Activated CD4-positive, alpha-beta memory T cell treated with anti-CD3 and anti-CD28 coated beads, Interleukin-2, amount 10 ng/mL, durations not matched to agents 7 days and 5 days (primary cell): ENCODE results near the gene POU5F1. TPM values are rescaled to one million over a fixed set of nuclear protein-coding genes. Genes with fewer than 3 reads are reported as not detected.

ENCODE experiments used
- CTCF ChIA-PET: fragments of 350-600 bp; sonication (Branson Sonifier 250); formaldehyde crosslinking; loops from one replicate; lab custom pipeline; 2021; ENCODE audit warnings: antibody characterized with exemption, inconsistent platforms; lab: Charles Lee
- POLR2A ChIA-PET: fragments of 350-600 bp; sonication (Branson Sonifier 250); formaldehyde crosslinking; loops from one replicate; lab custom pipeline; 2021; ENCODE audit warnings: antibody characterized with exemption; lab: Charles Lee
- DNase-seq: peaks from one replicate; pipeline ENCODE4 v3.0.0-alpha.2; 2020
- H3K27ac Mint-ChIP-seq: one replicate; pipeline ENCODE4 v1.8.0; 2021; ENCODE audit warnings: mild to moderate bottlenecking, mixed read lengths
- H3K27me3 Mint-ChIP-seq: one replicate; pipeline ENCODE4 v1.8.0; 2021; ENCODE audit warnings: mixed read lengths
- H3K36me3 Mint-ChIP-seq: one replicate; pipeline ENCODE4 v1.8.0; 2021; ENCODE audit warnings: low read depth, mixed read lengths
- H3K4me1 Mint-ChIP-seq: one replicate; pipeline ENCODE4 v1.8.0; 2021; ENCODE audit warnings: mixed read lengths
- H3K4me3 Mint-ChIP-seq: one replicate; pipeline ENCODE4 v1.8.0; 2021; ENCODE audit warnings: mild to moderate bottlenecking, mixed read lengths
- H3K9me3 Mint-ChIP-seq: one replicate; pipeline ENCODE4 v1.8.0; 2021; ENCODE audit warnings: mixed read lengths
- total RNA-seq, 2 experiments: library from RNA; stranded (reverse); gene quantifications; one replicate each; pipeline ENCODE4 v1.2.3, GENCODE V29; 2021

The POU5F1 gene
- total RNA-seq, 2 experiments from 2014 or later, result not detected

GRCh38 chr6:31162463-31163165, 7.9 kb downstream of the POU5F1 start:
- Mint-ChIP-seq H3K27ac (no peak overlapping the region), H3K4me3 (no peak overlapping the region), H3K9me3 (no peaks in the 10 kb centered on the region), H3K27me3 (no peaks in the 10 kb centered on the region), H3K36me3 (peaks cover 45% of the 10 kb centered on the region), H3K4me1 (peaks cover 43% of the 10 kb centered on the region)
- DNase-seq, result no peak
- ChIA-PET CTCF (interaction anchor here (0.9 kb wide), 1 partner anchor 205 kb away, joined by 3 read pairs; no protein-coding TSS in a partner anchor), POLR2A (interaction anchor here (1.2 to 1.4 kb wide), 2 partner anchors 36 to 237 kb away, joined by 3 read pairs; no protein-coding TSS in a partner anchor)

- peaks cover 45% of the 10 kb centered on the region for H3K36me3 Mint-ChIP-seq
- no peaks in the 10 kb centered on the region for H3K9me3 Mint-ChIP-seq
- H3K4me1 Mint-ChIP-seq, result peaks cover 53% of the 10 kb centered on the region
- ChIA-PET CTCF (interaction anchor here (0.7 kb wide), 1 partner anchor 454 kb away, joined by 4 read pairs; no protein-coding TSS in a partner anchor), POLR2A (interaction anchor here (1.4 to 1.5 kb wide), 2 partner anchors 238 to 413 kb away, joined by 3 to 4 read pairs; no protein-coding TSS in a partner anchor)
- H3K27me3 Mint-ChIP-seq, result no peaks in the 10 kb centered on the region
- H3K27ac Mint-ChIP-seq, result no peak overlapping the region
- H3K4me3 Mint-ChIP-seq, result peak overlapping the region; percentile 26
- no peak for DNase-seq
These were observed 9.0 kb downstream of the POU5F1 start for GRCh38 chr6:31161216-31162126.

GRCh38 chr6:31158863-31159855, 11.3 kb downstream of the POU5F1 start:
- peaks cover 56% of the 10 kb centered on the region for H3K4me1 Mint-ChIP-seq
- H3K9me3 Mint-ChIP-seq, result no peaks in the 10 kb centered on the region
- peak overlapping the region; percentile 79 for H3K4me3 Mint-ChIP-seq
- ChIA-PET POLR2A (interaction anchor here (0.9 to 3.1 kb wide), 18 partner anchors 11 to 493 kb away, joined by 3 to 21 read pairs (median 4); partner anchors contain the start of genes BAG6, DDX39B and HLA-B), CTCF (interaction anchor here (0.7 to 4.2 kb wide), 5 partner anchors 34 to 382 kb away, joined by 3 to 19 read pairs (median 4); partner anchors contain the start of gene DDX39B)
- peaks cover 52% of the 10 kb centered on the region for H3K36me3 Mint-ChIP-seq
- no peaks in the 10 kb centered on the region for H3K27me3 Mint-ChIP-seq
- H3K27ac Mint-ChIP-seq, result peak overlapping the region; percentile 62
- DNase-seq, result peak; percentile 42

GRCh38 chr6:31158140-31158862, 12.2 kb downstream of the POU5F1 start, which contains the start of gene TCF19:
TCF19 (plus strand) TSS chr6:31158589; CDS start chr6:31159470, 881 bp downstream.
- POLR2A ChIA-PET, result interaction anchor here (0.9 to 3.1 kb wide), 16 partner anchors 14 to 494 kb away, joined by 3 to 21 read pairs (median 4); partner anchors contain the start of genes BAG6 and DDX39B
- peak; percentile 100 for DNase-seq
- peaks cover 52% of the 10 kb centered on the region for H3K4me1 Mint-ChIP-seq
- peak within 1 kb of the TSS; percentile 79 for H3K4me3 Mint-ChIP-seq
- H3K36me3 Mint-ChIP-seq, result peaks cover 46% of the 10 kb centered on the region
- CTCF ChIA-PET, result interaction anchor here (0.7 to 4.2 kb wide), 5 partner anchors 21 to 383 kb away, joined by 3 to 19 read pairs (median 5); partner anchors contain the start of gene DDX39B
- peak within 1 kb of the TSS; percentile 62 for H3K27ac Mint-ChIP-seq
- no peaks in the 10 kb centered on the region for H3K27me3 Mint-ChIP-seq
- H3K9me3 Mint-ChIP-seq, result no peaks in the 10 kb centered on the region

GRCh38 chr6:31157513-31158139, 12.9 kb downstream of the POU5F1 start, which contains the start of gene CCHCR1:
CCHCR1 (minus strand) TSS chr6:31157802; CDS start chr6:31157600, 202 bp downstream.
- ChIA-PET CTCF (interaction anchor here (1.0 to 4.2 kb wide), 4 partner anchors 20 to 209 kb away, joined by 4 to 19 read pairs (median 6); no protein-coding TSS in a partner anchor), POLR2A (interaction anchor here (0.7 to 3.1 kb wide), 12 partner anchors 8 to 495 kb away, joined by 3 to 21 read pairs (median 4); partner anchors contain the start of genes BAG6 and DDX39B)
- Mint-ChIP-seq H3K27me3 (no peaks in the 10 kb centered on the region), H3K36me3 (peaks cover 39% of the 10 kb centered on the region), H3K4me3 (peak within 1 kb of the TSS; percentile 79), H3K27ac (peak within 1 kb of the TSS; percentile 62), H3K9me3 (no peaks in the 10 kb centered on the region), H3K4me1 (peaks cover 46% of the 10 kb centered on the region)
- DNase-seq, result no peak

GRCh38 chr6:31156641-31157040, 13.8 kb downstream of the POU5F1 start:
- Mint-ChIP-seq H3K4me3 (peak overlapping the region; percentile 79), H3K4me1 (peaks cover 39% of the 10 kb centered on the region), H3K9me3 (no peaks in the 10 kb centered on the region), H3K27me3 (no peaks in the 10 kb centered on the region), H3K27ac (no peak overlapping the region), H3K36me3 (peaks cover 30% of the 10 kb centered on the region)
- CTCF ChIA-PET, result interaction anchor here (1.6 to 4.2 kb wide), 2 partner anchors 19 to 210 kb away, joined by 3 to 19 read pairs; no protein-coding TSS in a partner anchor
- DNase-seq, result no peak
- POLR2A ChIA-PET, result interaction anchor here (1.4 to 1.8 kb wide), 2 partner anchors 9 to 47 kb away, joined by 3 to 4 read pairs; no protein-coding TSS in a partner anchor

GRCh38 chr6:31154436-31154835, 16.0 kb downstream of the POU5F1 start:
- Mint-ChIP-seq H3K36me3 (peaks cover 30% of the 10 kb centered on the region), H3K4me3 (no peak overlapping the region), H3K4me1 (peaks cover 20% of the 10 kb centered on the region), H3K27me3 (no peaks in the 10 kb centered on the region), H3K9me3 (no peaks in the 10 kb centered on the region), H3K27ac (no peak overlapping the region)
- POLR2A ChIA-PET, result no interaction called here
- CTCF ChIA-PET, result no interaction called here
- no peak for DNase-seq

- POLR2A ChIA-PET, result no interaction called here
- CTCF ChIA-PET, result interaction anchor here (2.0 kb wide), 1 partner anchor 214 kb away, joined by 5 read pairs; no protein-coding TSS in a partner anchor
- Mint-ChIP-seq H3K4me3 (no peak overlapping the region), H3K27me3 (no peaks in the 10 kb centered on the region), H3K27ac (no peak overlapping the region), H3K9me3 (no peaks in the 10 kb centered on the region), H3K4me1 (peaks cover 22% of the 10 kb centered on the region), H3K36me3 (peaks cover 20% of the 10 kb centered on the region)
- DNase-seq, result no peak
These were observed 17.7 kb downstream of the POU5F1 start for GRCh38 chr6:31152781-31153180.

- Mint-ChIP-seq H3K27ac (no peak overlapping the region), H3K27me3 (no peaks in the 10 kb centered on the region), H3K4me1 (peaks cover 5% of the 10 kb centered on the region), H3K36me3 (peaks cover 21% of the 10 kb centered on the region), H3K4me3 (no peak overlapping the region), H3K9me3 (no peaks in the 10 kb centered on the region)
- DNase-seq, result no peak
- POLR2A ChIA-PET, result interaction anchor here (0.6 kb wide), 1 partner anchor 403 kb away, joined by 3 read pairs; no protein-coding TSS in a partner anchor
- CTCF ChIA-PET, result interaction anchor here (1.2 kb wide), 1 partner anchor 18 kb away, joined by 5 read pairs; no protein-coding TSS in a partner anchor
These were observed 20.5 kb downstream of the POU5F1 start for GRCh38 chr6:31149827-31150447.

GRCh38 chr6:31145386-31145785, 25.1 kb downstream of the POU5F1 start:
- POLR2A ChIA-PET, result interaction anchor here (1.0 to 1.2 kb wide), 2 partner anchors 17 to 52 kb away, joined by 3 read pairs; no protein-coding TSS in a partner anchor
- peaks cover 5% of the 10 kb centered on the region for H3K4me1 Mint-ChIP-seq
- H3K27me3 Mint-ChIP-seq, result no peaks in the 10 kb centered on the region
- H3K4me3 Mint-ChIP-seq, result no peak overlapping the region
- no peak overlapping the region for H3K27ac Mint-ChIP-seq
- CTCF ChIA-PET, result interaction anchor here (1.2 kb wide), 1 partner anchor 47 kb away, joined by 5 read pairs; no protein-coding TSS in a partner anchor
- no peaks in the 10 kb centered on the region for H3K9me3 Mint-ChIP-seq
- H3K36me3 Mint-ChIP-seq, result peaks cover 11% of the 10 kb centered on the region
- no peak for DNase-seq
